ENCODE measurements around the gene MIF. TPM values are rescaled to one million over a fixed set of nuclear protein-coding genes. Genes with fewer than 3 reads are reported as not detected.

MIF gene
- total RNA-seq, 1 experiment from 2014 or later = 1,068 TPM

DNA sequence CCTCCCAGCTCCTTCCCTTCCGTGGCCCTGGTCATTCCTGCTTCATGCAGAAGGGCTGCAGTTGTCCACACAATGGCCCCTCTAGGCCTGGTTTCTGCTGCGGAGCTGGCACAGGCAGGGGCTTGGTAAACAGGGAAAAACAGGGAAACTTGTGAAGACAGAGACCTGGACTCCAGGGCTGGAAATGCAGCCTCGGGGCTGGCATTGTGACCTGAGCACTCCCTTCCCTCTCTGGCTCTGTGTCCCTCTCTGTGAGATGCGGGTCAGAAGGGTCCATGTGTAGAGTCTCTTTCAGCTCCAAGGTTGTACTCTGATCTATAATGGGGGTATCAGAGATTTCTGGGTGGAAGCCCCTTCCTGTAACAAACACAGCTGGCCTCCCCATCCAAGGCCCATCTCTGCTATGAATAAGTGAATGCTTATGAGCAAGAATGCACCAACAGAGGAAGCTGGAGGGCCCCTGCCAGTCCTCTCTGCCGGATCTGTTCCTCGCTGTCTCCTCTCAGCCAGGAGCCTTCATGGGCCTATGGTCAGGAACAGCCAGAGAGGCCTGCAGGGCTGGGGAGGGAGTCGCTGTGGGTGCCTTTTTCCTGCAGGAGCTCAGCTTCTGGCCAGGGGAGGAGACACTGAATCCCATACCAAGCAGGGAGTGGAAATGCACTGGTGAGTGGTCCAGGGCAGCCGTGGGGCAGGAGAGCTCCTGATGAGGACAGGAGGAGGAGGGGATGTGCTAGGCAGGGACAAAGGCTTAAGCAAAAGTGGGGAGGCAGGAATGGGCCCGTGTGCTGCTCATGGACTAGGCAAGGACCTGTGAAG lies 48.7 kb upstream of the MIF start:
- H2AK5ac ChIP-seq (ENCODE audit: insufficient read length, low read length) = no peak overlapping the region
- no peak overlapping the region for H3K4me2 ChIP-seq (ENCODE audit: insufficient read depth, insufficient read length, low read length)
- WGBS (ENCODE audit: extremely low coverage, insufficient read length, low lambda C conversion rate) = no CpG with 5 or more reads among the region's 9 CpGs
- no peak overlapping the region for H3K14ac ChIP-seq (ENCODE audit: insufficient read depth, low read length)
- H3K27ac ChIP-seq (ENCODE audit: insufficient read length, low read depth, low read length) = no peak overlapping the region
- no peak overlapping the region for H4K8ac ChIP-seq (replicated peaks; ENCODE audit: insufficient read length, low read depth, low read length)
- no peaks in the 10 kb centered on the region for H3K9me3 ChIP-seq (ENCODE audit: control insufficient read depth, low read depth, low read length)
- peaks cover 34 to 52% of the 10 kb centered on the region in 2 experiments for H3K4me1 Mint-ChIP-seq
- no peaks in the 10 kb centered on the region for H4K20me1 ChIP-seq (ENCODE audit: control insufficient read depth, insufficient read depth, insufficient read length)
- no peak overlapping the region for H2BK5ac ChIP-seq (ENCODE audit: insufficient read length, low read length)
- H3K27ac Mint-ChIP-seq = peak overlapping the region in 1 of 3 experiments; percentile 59; a peak in 1 of 7 replicates
- H3K4me1 ChIP-seq (ENCODE audit: insufficient read depth, low read length) = no peaks in the 10 kb centered on the region; the same call in 1 of the 2 replicates
- H3K56ac ChIP-seq (ENCODE audit: insufficient read length, low read depth, low read length) = no peak overlapping the region
- H3K79me1 ChIP-seq (ENCODE audit: insufficient read depth, low read depth, low read length, poor library complexity, severe bottlenecking) = no peaks in the 10 kb centered on the region
- peaks cover 25% of the 10 kb centered on the region for H3K27me3 Mint-ChIP-seq (ENCODE audit: low read depth)
- no peaks in the 10 kb centered on the region for H3K27me3 ChIP-seq (ENCODE audit: insufficient read depth, low read length)
- H3K23ac ChIP-seq (ENCODE audit: insufficient read length, low read depth, low read length) = no peak overlapping the region
- no peaks in the 10 kb centered on the region for H3K36me3 Mint-ChIP-seq (ENCODE audit: insufficient read depth in 1 of 3, low read depth in 3 of 3)
- H4K91ac ChIP-seq (ENCODE audit: insufficient read length, low read depth, low read length) = no peak overlapping the region
- H3K4ac ChIP-seq (ENCODE audit: low read depth, low read length) = no peak overlapping the region
- H3K9me3 Mint-ChIP-seq = no peaks in the 10 kb centered on the region; a peak in 1 of 5 replicates
- no peak overlapping the region for H2BK120ac ChIP-seq (ENCODE audit: low read depth, low read length, poor library complexity, severe bottlenecking)
- H3T11ph ChIP-seq (ENCODE audit: low read length) = no peak overlapping the region
- no peak overlapping the region for H3K18ac ChIP-seq (ENCODE audit: insufficient read length, low read depth, low read length)
- no peak overlapping the region for H2BK12ac ChIP-seq (ENCODE audit: insufficient read length, low read depth, low read length)
- H3K79me2 ChIP-seq (ENCODE audit: insufficient read depth, low read length) = no peaks in the 10 kb centered on the region
- H2BK15ac ChIP-seq (ENCODE audit: low read depth, low read length) = no peak overlapping the region
- no peak overlapping the region for H2BK20ac ChIP-seq (ENCODE audit: low read depth, low read length, poor library complexity, severe bottlenecking)
- no peak for DNase-seq
- TF ChIP-seq, protein P1, sequence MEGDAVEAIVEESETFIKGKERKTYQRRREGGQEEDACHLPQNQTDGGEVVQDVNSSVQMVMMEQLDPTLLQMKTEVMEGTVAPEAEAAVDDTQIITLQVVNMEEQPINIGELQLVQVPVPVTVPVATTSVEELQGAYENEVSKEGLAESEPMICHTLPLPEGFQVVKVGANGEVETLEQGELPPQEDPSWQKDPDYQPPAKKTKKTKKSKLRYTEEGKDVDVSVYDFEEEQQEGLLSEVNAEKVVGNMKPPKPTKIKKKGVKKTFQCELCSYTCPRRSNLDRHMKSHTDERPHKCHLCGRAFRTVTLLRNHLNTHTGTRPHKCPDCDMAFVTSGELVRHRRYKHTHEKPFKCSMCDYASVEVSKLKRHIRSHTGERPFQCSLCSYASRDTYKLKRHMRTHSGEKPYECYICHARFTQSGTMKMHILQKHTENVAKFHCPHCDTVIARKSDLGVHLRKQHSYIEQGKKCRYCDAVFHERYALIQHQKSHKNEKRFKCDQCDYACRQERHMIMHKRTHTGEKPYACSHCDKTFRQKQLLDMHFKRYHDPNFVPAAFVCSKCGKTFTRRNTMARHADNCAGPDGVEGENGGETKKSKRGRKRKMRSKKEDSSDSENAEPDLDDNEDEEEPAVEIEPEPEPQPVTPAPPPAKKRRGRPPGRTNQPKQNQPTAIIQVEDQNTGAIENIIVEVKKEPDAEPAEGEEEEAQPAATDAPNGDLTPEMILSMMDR (conservative IDR thresholded peaks at IDR 0.05) = no peak
- H3K23me2 ChIP-seq (ENCODE audit: insufficient read length, low read depth, low read length, poor library complexity, severe bottlenecking) = peaks cover 3% of the 10 kb centered on the region
- no peak overlapping the region for H3K4me3 Mint-ChIP-seq
- H4K5ac ChIP-seq (ENCODE audit: insufficient read length, low read depth, low read length) = no peak overlapping the region
- no peak overlapping the region for H3K9ac ChIP-seq (ENCODE audit: extremely low read depth, insufficient read length, low read length)
- H2AFZ ChIP-seq (ENCODE audit: low read length) = no peak overlapping the region
